Measurements from ENCODE around the gene TGM3. TPM values are rescaled to one million over a fixed set of nuclear protein-coding genes. Genes with fewer than 3 reads are reported as not detected.

TGM3 gene
- total and polyA plus RNA-seq, 12 donors: 0.22 TPM; not detected in 11

DNA sequence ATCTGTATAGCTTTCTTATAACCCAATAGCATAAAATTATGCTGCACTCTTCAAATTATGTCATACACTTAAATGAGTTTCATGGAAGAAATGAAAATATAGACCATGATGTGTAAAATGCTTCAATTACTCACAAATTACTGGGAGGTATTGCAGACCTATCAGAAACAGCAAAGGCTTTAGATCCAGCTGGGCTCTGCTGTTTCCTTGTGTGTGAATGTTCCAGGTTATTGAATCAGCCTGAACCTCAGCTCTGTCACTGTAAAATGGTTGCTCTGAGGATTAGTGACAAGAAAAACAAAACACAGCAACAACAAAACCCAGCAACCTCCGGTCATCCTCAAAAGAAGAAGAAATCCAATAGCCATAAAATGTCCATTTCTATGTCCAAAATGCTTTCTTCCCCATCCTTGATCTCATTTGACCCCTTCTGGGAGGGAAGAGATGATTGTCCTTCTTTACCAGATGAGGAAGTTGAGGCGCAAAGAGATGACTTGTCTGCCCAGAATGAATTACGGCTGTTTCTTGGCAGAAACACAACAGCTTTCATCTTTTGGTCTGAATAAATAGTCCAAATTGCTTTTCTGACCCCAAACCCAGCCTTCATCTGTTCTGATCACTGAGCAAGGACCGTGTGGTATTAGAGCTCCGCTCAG, 42.7 kb downstream of the TGM3 start:
- 72 to 77% methylated on average over 5 of the region's 5 CpGs for WGBS, 2 donors
- Histone ChIP-seq H3K27ac (no peak overlapping the region), H3K4me3 (no peak overlapping the region), H3K27me3 (peaks cover 0 to 16% (median 6%) of the 10 kb centered on the region in 7 donors), H3K9me3 (no peaks in the 10 kb centered on the region), H3K4me1 (peaks cover 0 to 4% (median 0%) of the 10 kb centered on the region in 9 donors), H3K36me3 (no peaks in the 10 kb centered on the region)
- no peak for ATAC-seq
- DNase-seq: no peak
- no peak for TF ChIP-seq CTCF (IDR thresholded peaks at IDR 0.05)
- intact Hi-C loops (cut with DNase I): no loop called here

DNA sequence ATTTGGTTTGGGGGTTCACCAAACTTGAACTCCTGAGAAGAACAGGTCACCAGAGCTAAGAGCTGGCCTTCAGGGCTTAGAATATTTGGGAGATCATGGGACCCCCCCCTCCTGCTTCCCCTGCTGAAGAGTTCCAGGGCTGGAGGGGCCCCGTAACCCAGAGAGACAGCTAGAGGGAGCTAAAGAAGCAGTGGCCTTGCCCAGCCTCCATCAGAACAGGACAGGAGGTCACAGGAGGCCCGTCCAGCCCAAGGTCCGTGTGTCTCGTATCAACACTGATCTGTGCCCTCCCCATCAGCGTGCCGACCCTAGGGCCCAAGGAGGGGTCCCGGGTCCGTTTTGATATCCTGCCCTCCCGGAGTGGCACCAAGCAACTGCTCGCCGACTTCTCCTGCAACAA, 44.3 kb downstream of the TGM3 start:
- no peak for TF ChIP-seq CTCF (IDR thresholded peaks at IDR 0.05)
- H3K4me1 ChIP-seq: peaks cover 0 to 4% (median 0%) of the 10 kb centered on the region in 9 donors
- no peaks in the 10 kb centered on the region for H3K9me3 ChIP-seq
- ATAC-seq: no peak
- H3K4me3 ChIP-seq: no peak overlapping the region
- WGBS, 2 donors: 86% methylated on average over 11 of the region's 11 CpGs
- H3K27me3 ChIP-seq: peaks cover 0 to 16% (median 6%) of the 10 kb centered on the region in 7 donors
- H3K36me3 ChIP-seq: no peaks in the 10 kb centered on the region
- intact Hi-C loops (cut with DNase I): loop anchor here in 1 of 10 donors (10.0 kb wide), 1 partner anchor 135 kb away; no protein-coding TSS in a partner anchor
- no peak for DNase-seq
- H3K27ac ChIP-seq: no peak overlapping the region

- Histone ChIP-seq H3K4me1 (peaks cover 0 to 4% (median 0%) of the 10 kb centered on the region in 9 donors), H3K27ac (no peak overlapping the region), H3K9me3 (no peaks in the 10 kb centered on the region), H3K27me3 (peaks cover 0 to 16% (median 6%) of the 10 kb centered on the region in 7 donors), H3K4me3 (no peak overlapping the region), H3K36me3 (no peaks in the 10 kb centered on the region)
- intact Hi-C loops (cut with DNase I): loop anchor here in 1 of 10 donors (10.0 kb wide), 1 partner anchor 136 kb away; no protein-coding TSS in a partner anchor
- no peak for TF ChIP-seq CTCF (IDR thresholded peaks at IDR 0.05)
- WGBS, 2 donors: 80 to 89% methylated on average over 6 of the region's 6 CpGs
- no peak for DNase-seq
- no peak for ATAC-seq
Observed at GRCh38 chr20:2340823-2341222, 45.0 kb downstream of the TGM3 start.

- intact Hi-C loops (cut with DNase I): loop anchor here in 1 of 10 donors (10.0 kb wide), 1 partner anchor 137 kb away; no protein-coding TSS in a partner anchor
- Histone ChIP-seq H3K4me1 (peaks cover 0 to 4% (median 0%) of the 10 kb centered on the region in 9 donors), H3K27ac (no peak overlapping the region), H3K27me3 (peaks cover 0 to 19% (median 7%) of the 10 kb centered on the region in 7 donors), H3K9me3 (no peaks in the 10 kb centered on the region), H3K4me3 (no peak overlapping the region), H3K36me3 (no peaks in the 10 kb centered on the region)
- no peak for ATAC-seq
- WGBS, 2 donors: 69 to 82% methylated on average over 7 of the region's 7 CpGs
- no peak for TF ChIP-seq CTCF (IDR thresholded peaks at IDR 0.05)
- DNase-seq: no peak
Observed at GRCh38 chr20:2341336-2341735, 45.5 kb downstream of the TGM3 start.

Measured in heart right ventricle (tissue), 16 donors.